NK-92 (cell line): ENCODE data around the gene L3MBTL2.

Experiments
- DNase-seq: peaks from one replicate; lab custom pipeline; 2025; ENCODE audit not compliant: unreplicated experiment; lab: John Stamatoyannopoulos, UW

Gene L3MBTL2

GRCh38 chr22:41264408-41264941 is 59.4 kb downstream of the L3MBTL2 start:
- no peak for DNase-seq

- no peak for DNase-seq
Observed at GRCh38 chr22:41267958-41268357, 62.8 kb downstream of the L3MBTL2 start.

GRCh38 chr22:41271787-41272186 is 66.7 kb downstream of the L3MBTL2 start:
- DNase-seq: no peak

- DNase-seq: no peak
Observed at GRCh38 chr22:41273128-41273527, 68.0 kb downstream of the L3MBTL2 start.

DNA sequence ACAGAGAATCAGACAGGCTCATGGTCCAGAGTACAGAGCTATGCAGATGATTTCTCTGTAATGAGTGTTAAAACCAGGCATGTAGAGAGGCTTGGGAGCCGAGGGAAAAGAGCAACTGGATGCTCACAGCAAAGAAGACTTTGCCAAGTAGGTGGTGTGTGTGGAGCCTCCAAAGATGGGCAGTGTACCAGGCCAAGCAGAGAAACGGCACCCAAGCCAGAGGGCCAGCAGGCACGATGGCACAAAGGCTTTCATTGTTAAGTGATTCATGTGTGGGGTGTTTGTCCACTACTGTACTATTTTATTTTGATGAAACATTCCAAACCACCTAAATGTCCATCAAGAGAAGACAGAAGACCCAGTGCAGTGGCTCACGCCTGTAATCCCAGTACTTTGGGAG is 69.7 kb downstream of the L3MBTL2 start:
- DNase-seq: no peak

GRCh38 chr22:41280065-41280464 is 75.0 kb downstream of the L3MBTL2 start:
- no peak for DNase-seq

GRCh38 chr22:41280854-41281253 is 75.7 kb downstream of the L3MBTL2 start:
- DNase-seq: no peak
